A549 (cell line): Measurements from ENCODE around the gene IPO7. TPM values are rescaled to one million over a fixed set of nuclear protein-coding genes. Genes with fewer than 3 reads are reported as not detected.

ENCODE experiments used
- ATAC-seq, 2 experiments: fragments of 200-7000 bp in 1 of 2; fragments of >200 bp in 1 of 2; cut with Nextera tagmentation in 1 of 2; cut with Tn5 transposase in 1 of 2; 3 replicates each; pipeline versions ENCODE4 v1.8.0 to v1.9.1; 2018 to 2020; ENCODE audit warnings: mild to moderate bottlenecking in 1 of 2, moderate library complexity in 1 of 2
- CTCF ChIA-PET: fragments of 300-600 bp; sonication (Branson Sonifier 250); formaldehyde crosslinking; extraction: SDS; loops from one replicate; lab custom pipeline; 2021; ENCODE audit warnings: antibody characterized with exemption, inconsistent platforms; lab: Yijun Ruan, JAX
- POLR2A ChIA-PET: fragments of 350-600 bp; formaldehyde crosslinking; extraction: SDS; loops from one replicate; lab custom pipeline; 2021; ENCODE audit warnings: antibody characterized with exemption, inconsistent platforms; lab: Yijun Ruan, JAX
- DNase-seq, 2 experiments: peaks; one replicate each; pipeline versions ENCODE4 v3.0.0 to v3.0.0-alpha.2; 2011 to 2016; ENCODE audit warnings: low read depth in 1 of 2, low spot score in 1 of 2
- FAIRE-seq: peaks from 2 replicates; lab custom pipeline; 2011; peaks lifted over from hg19 to GRCh38; lab: Jason Lieb, UNC
- H3K27ac ChIP-seq, 2 experiments: fragments of >200 bp; sonication (Bioruptor Twin); formaldehyde crosslinking; 3 replicates each; pipeline ENCODE4 v1.5.1; 2016 to 2017
- H3K4me1 ChIP-seq: fragments of >200 bp; sonication (Bioruptor Twin); formaldehyde crosslinking; 3 replicates; pipeline ENCODE4 v1.6.1; 2016
- H3K4me2 ChIP-seq: fragments of >200 bp; sonication (Bioruptor Twin); formaldehyde crosslinking; 3 replicates; pipeline ENCODE4 v1.6.1; 2016
- H3K4me3 ChIP-seq: fragments of >200 bp; sonication (Bioruptor Twin); formaldehyde crosslinking; 3 replicates; pipeline ENCODE4 v1.5.1; 2016
- H3K9me3 ChIP-seq: fragments of >200 bp; sonication (Bioruptor Twin); formaldehyde crosslinking; 3 replicates; pipeline ENCODE4 v1.6.1; 2016
- ATOH8 ChIP-seq: fragments of 250-450 bp; sonication (Bioruptor Pico); IDR thresholded peaks from 2 replicates; pipeline ENCODE4 v1.5.0; 2020; ENCODE audit warnings: low read depth, mild to moderate bottlenecking, moderate library complexity
- FOSB ChIP-seq: fragments of 250-450 bp; sonication (Bioruptor Pico); IDR thresholded peaks from 2 replicates; pipeline ENCODE4 v1.5.0; 2020; ENCODE audit warnings: mild to moderate bottlenecking, moderate library complexity
- FOSL2 ChIP-seq, 2 experiments: fragments of 450-650 bp in 1 of 2; fragments of >200 bp in 1 of 2; sonication (Bioruptor Twin) in 1 of 2; formaldehyde crosslinking; IDR thresholded peaks; 2 replicates each; pipeline versions ENCODE4 v1.5.0 to v1.6.1; 2016 to 2020; ENCODE audit warnings: mild to moderate bottlenecking in 1 of 2, moderate library complexity in 1 of 2
- HOXA7 ChIP-seq: fragments of 250-450 bp; sonication (Bioruptor Pico); IDR thresholded peaks from 2 replicates; pipeline ENCODE4 v1.5.0; 2020; ENCODE audit warnings: mild to moderate bottlenecking, moderate library complexity
- JUN ChIP-seq, 2 experiments: fragments of >200 bp; sonication (Bioruptor Twin); formaldehyde crosslinking; IDR thresholded peaks; 2 replicates in 1 of 2; 3 replicates in 1 of 2; pipeline ENCODE4 v1.6.1; 2016 to 2017
- MAFK ChIP-seq: fragments of 450-650 bp; IDR thresholded peaks from 2 replicates; pipeline ENCODE4 v1.6.1; 2014; ENCODE audit not compliant: partially characterized antibody
- PHF8 ChIP-seq: fragments of 200-600 bp; sonication (generic); IDR thresholded peaks from 2 replicates; pipeline ENCODE4 v1.6.1; 2016; ENCODE audit warnings: low read depth, mild to moderate bottlenecking, antibody characterized with exemption, moderate library complexity, borderline replicate concordance
- RAD21 ChIP-seq, 2 experiments: fragments of >200 bp in 1 of 2; sonication (Bioruptor Twin) in 1 of 2; formaldehyde crosslinking in 1 of 2; IDR thresholded peaks in 1 of 2; conservative IDR thresholded peaks in 1 of 2; 2 replicates in 1 of 2; 3 replicates in 1 of 2; pipeline ENCODE4 v1.6.1; 2012 to 2018; ENCODE audit warnings: inconsistent platforms in 1 of 2
- RARB ChIP-seq: fragments of 250-450 bp; sonication (Bioruptor Pico); IDR thresholded peaks from 2 replicates; pipeline ENCODE4 v1.8.0; 2021; ENCODE audit warnings: mild to moderate bottlenecking, moderate library complexity
- REST ChIP-seq: fragments of 200-600 bp; sonication (generic); IDR thresholded peaks from 2 replicates; pipeline ENCODE4 v1.6.1; 2016; ENCODE audit warnings: antibody characterized with exemption, mild to moderate bottlenecking, moderate library complexity
- RFX5 ChIP-seq: fragments of 450-650 bp; IDR thresholded peaks from 2 replicates; pipeline ENCODE4 v1.7.1; 2014; ENCODE audit warnings: antibody characterized with exemption, mild to moderate bottlenecking, moderate library complexity
- USF2 ChIP-seq: fragments of 450-650 bp; IDR thresholded peaks from 2 replicates; pipeline ENCODE4 v1.6.1; 2014; ENCODE audit warnings: antibody characterized with exemption
- WGBS: methylation state at CpG from one replicate; pipeline ENCODE4 v1.1.6; 2017; ENCODE audit errors: missing lambda C conversion rate; 5-methylcytosine and 5-hydroxymethylcytosine counted together
- polyA plus RNA-seq, 4 experiments: library from polyadenylated mRNA; depleted of rRNA in 3 of 4; stranded (reverse); fragments of >200 nt; fragmentation: RNase III in 1 of 4; extraction: RNeasy Plus Mini Kit Qiagen cat#74134 plus additional on column Dnase treatment in 1 of 4; gene quantifications; 2 replicates in 3 of 4; 3 replicates in 1 of 4; pipeline ENCODE4 v1.2.3, GENCODE V29; 2011 to 2017
- TF ChIP-seq, protein P1 (sequence below): fragments of >200 bp; sonication (Bioruptor Twin); formaldehyde crosslinking; IDR thresholded peaks from 3 replicates; pipeline ENCODE4 v1.5.1; 2016
- TF ChIP-seq, protein P2 (sequence below): IDR thresholded peaks from 2 replicates; pipeline ENCODE4 v1.6.1; 2012; ENCODE audit warnings: low read depth, borderline replicate concordance
- TF ChIP-seq, protein P3 (sequence below): fragments of >200 bp; sonication (Bioruptor Twin); formaldehyde crosslinking; IDR thresholded peaks from 2 replicates; pipeline ENCODE4 v1.6.1; 2016

Gene IPO7
- polyA plus RNA-seq, 2 of the 4 experiments (the other 2 are of a cell fraction): 115 to 142 TPM

- ChIA-PET CTCF (no interaction called here), POLR2A (interaction anchor here (0.6 kb wide), 1 partner anchor 148 kb away, joined by 4 read pairs; no protein-coding TSS in a partner anchor)
- H3K4me3 ChIP-seq: no peak overlapping the region
- TF ChIP-seq MAFK (peak; percentile 30), FOSB (CRISPR knock-in tag) (no peak)
- FAIRE-seq (no peak), ATAC-seq (no peak), DNase-seq (no peak)
- H3K4me2 ChIP-seq: no peak overlapping the region
- H3K4me1 ChIP-seq: peaks cover 4% of the 10 kb centered on the region; the same call in 1 of the 3 replicates
- H3K27ac ChIP-seq: no peak overlapping the region
- H3K9me3 ChIP-seq: no peaks in the 10 kb centered on the region
- WGBS: 88% methylated on average over 5 of the region's 5 CpGs
These were observed 71.3 kb downstream of the IPO7 start for GRCh38 chr11:9455722-9456121.

- H3K4me3 ChIP-seq: peak overlapping the region; percentile 79
- peaks cover 20% of the 10 kb centered on the region for H3K4me1 ChIP-seq
- H3K4me2 ChIP-seq: peak overlapping the region; percentile 79
- DNase-seq (peak; percentile 16 to 66), ATAC-seq (peak in 1 of 2 experiments; percentile 2; a peak in 2 of 6 replicates), FAIRE-seq (no peak)
- H3K27ac ChIP-seq: peak overlapping the region; percentile 99
- POLR2A ChIA-PET: interaction anchor here (0.6 to 4.0 kb wide), 25 partner anchors 8 to 846 kb away, joined by 3 to 46 read pairs (median 6); partner anchors contain the start of genes DENND5A, IPO7 and WEE1
- no peaks in the 10 kb centered on the region for H3K9me3 ChIP-seq
- CTCF ChIA-PET: interaction anchor here (0.5 to 1.8 kb wide), 8 partner anchors 11 to 907 kb away, joined by 3 to 7 read pairs (median 3); no protein-coding TSS in a partner anchor
- WGBS: 1% methylated on average over 23 of the region's 23 CpGs
- peak; percentile 76; the same call in 1 of the 2 replicates for TF ChIP-seq HOXA7 (CRISPR knock-in tag)
- 0 out of 5 replicates have a peak, but pooled peaks of 1 of the 2 experiments have one; percentile 6 for TF ChIP-seq RAD21 (conservative IDR thresholded peaks at IDR 0.05 in 1 of 2, IDR thresholded peaks at IDR 0.05 in 1 of 2)
- TF ChIP-seq, protein P1, sequence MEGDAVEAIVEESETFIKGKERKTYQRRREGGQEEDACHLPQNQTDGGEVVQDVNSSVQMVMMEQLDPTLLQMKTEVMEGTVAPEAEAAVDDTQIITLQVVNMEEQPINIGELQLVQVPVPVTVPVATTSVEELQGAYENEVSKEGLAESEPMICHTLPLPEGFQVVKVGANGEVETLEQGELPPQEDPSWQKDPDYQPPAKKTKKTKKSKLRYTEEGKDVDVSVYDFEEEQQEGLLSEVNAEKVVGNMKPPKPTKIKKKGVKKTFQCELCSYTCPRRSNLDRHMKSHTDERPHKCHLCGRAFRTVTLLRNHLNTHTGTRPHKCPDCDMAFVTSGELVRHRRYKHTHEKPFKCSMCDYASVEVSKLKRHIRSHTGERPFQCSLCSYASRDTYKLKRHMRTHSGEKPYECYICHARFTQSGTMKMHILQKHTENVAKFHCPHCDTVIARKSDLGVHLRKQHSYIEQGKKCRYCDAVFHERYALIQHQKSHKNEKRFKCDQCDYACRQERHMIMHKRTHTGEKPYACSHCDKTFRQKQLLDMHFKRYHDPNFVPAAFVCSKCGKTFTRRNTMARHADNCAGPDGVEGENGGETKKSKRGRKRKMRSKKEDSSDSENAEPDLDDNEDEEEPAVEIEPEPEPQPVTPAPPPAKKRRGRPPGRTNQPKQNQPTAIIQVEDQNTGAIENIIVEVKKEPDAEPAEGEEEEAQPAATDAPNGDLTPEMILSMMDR: no peak
These were observed 75.3 kb downstream of the IPO7 start for GRCh38 chr11:9459667-9460321.

GRCh38 chr11:9460322-9461062, 76.0 kb downstream of the IPO7 start, which contains the start of gene ZNF143:
Gene ZNF143, plus strand, starts transcription at chr11:9461012. Its CDS starts 10,297 bp downstream, at chr11:9471309.
- H3K9me3 ChIP-seq: no peaks in the 10 kb centered on the region
- peaks cover 20% of the 10 kb centered on the region for H3K4me1 ChIP-seq
- H3K4me2 ChIP-seq: peak within 1 kb of the TSS; percentile 88
- DNase-seq: peak; percentile 97 to 100
- peak; percentile 43 for FAIRE-seq
- WGBS: under 1% methylated on average over 45 of the region's 45 CpGs
- H3K4me3 ChIP-seq: peak within 1 kb of the TSS; percentile 83
- ChIA-PET CTCF (interaction anchor here (0.5 to 1.8 kb wide), 10 partner anchors 11 to 906 kb away, joined by 3 to 7 read pairs (median 3); no protein-coding TSS in a partner anchor), POLR2A (interaction anchor here (0.5 to 4.0 kb wide), 56 partner anchors 8 to 1091 kb away, joined by 3 to 46 read pairs (median 4); partner anchors contain the start of genes ADM, DENND5A, IPO7 and SWAP70)
- peak within 1 kb of the TSS; percentile 99 for H3K27ac ChIP-seq
- ATAC-seq: peak; percentile 92 to 93
- TF ChIP-seq, protein P1: no peak
- TF ChIP-seq RARB (CRISPR knock-in tag) (no peak), HOXA7 (CRISPR knock-in tag) (0 out of 2 replicates have a peak, but pooled peaks have one; percentile 37), PHF8 (peak; percentile 93), USF2 (no peak), JUN (IDR thresholded peaks at IDR 0.05) (peak; percentile 53 to 54; a peak in 4 of 5 replicates), RFX5 (peak; percentile 80), REST (no peak), FOSL2 (IDR thresholded peaks at IDR 0.05) (no peak), FOSL2 (CRISPR knock-in tag; IDR thresholded peaks at IDR 0.05) (peak; percentile 17; the same call in 1 of the 2 replicates), ATOH8 (CRISPR knock-in tag) (no peak)
- TF ChIP-seq, protein P2, sequence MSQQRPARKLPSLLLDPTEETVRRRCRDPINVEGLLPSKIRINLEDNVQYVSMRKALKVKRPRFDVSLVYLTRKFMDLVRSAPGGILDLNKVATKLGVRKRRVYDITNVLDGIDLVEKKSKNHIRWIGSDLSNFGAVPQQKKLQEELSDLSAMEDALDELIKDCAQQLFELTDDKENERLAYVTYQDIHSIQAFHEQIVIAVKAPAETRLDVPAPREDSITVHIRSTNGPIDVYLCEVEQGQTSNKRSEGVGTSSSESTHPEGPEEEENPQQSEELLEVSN: peak; percentile 43; the same call in 1 of the 2 replicates
- TF ChIP-seq, protein P3, sequence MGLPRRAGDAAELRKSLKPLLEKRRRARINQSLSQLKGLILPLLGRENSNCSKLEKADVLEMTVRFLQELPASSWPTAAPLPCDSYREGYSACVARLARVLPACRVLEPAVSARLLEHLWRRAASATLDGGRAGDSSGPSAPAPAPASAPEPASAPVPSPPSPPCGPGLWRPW: no peak
